ENCODE data around the gene CCND1. TPM values are rescaled to one million over a fixed set of nuclear protein-coding genes. Genes with fewer than 3 reads are reported as not detected.

The CCND1 gene
- total and polyA plus RNA-seq, 12 donors, result 11.4 to 292 (median 173) TPM

- Histone ChIP-seq H3K36me3 (no peaks in the 10 kb centered on the region), H3K4me3 (no peak overlapping the region), H3K4me1 (peaks cover 5 to 43% (median 26%) of the 10 kb centered on the region in 9 donors), H3K9me3 (no peaks in the 10 kb centered on the region), H3K27me3 (peaks cover 24 to 90% (median 88%) of the 10 kb centered on the region in 7 donors), H3K27ac (no peak overlapping the region)
- DNase-seq (no peak), ATAC-seq (no peak)
- TF ChIP-seq, protein P1, sequence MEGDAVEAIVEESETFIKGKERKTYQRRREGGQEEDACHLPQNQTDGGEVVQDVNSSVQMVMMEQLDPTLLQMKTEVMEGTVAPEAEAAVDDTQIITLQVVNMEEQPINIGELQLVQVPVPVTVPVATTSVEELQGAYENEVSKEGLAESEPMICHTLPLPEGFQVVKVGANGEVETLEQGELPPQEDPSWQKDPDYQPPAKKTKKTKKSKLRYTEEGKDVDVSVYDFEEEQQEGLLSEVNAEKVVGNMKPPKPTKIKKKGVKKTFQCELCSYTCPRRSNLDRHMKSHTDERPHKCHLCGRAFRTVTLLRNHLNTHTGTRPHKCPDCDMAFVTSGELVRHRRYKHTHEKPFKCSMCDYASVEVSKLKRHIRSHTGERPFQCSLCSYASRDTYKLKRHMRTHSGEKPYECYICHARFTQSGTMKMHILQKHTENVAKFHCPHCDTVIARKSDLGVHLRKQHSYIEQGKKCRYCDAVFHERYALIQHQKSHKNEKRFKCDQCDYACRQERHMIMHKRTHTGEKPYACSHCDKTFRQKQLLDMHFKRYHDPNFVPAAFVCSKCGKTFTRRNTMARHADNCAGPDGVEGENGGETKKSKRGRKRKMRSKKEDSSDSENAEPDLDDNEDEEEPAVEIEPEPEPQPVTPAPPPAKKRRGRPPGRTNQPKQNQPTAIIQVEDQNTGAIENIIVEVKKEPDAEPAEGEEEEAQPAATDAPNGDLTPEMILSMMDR (IDR thresholded peaks at IDR 0.05), result no peak
- 10 to 18% methylated on average over 25 to 35 of the region's 35 CpGs for WGBS, 2 donors
- intact Hi-C loops (cut with DNase I), result loop anchor here in 4 of 10 donors (5.0 kb wide), 3 partner anchors 185 to 495 kb away; no protein-coding TSS in a partner anchor
These were observed 61.3 kb downstream of the CCND1 start for GRCh38 chr11:69702239-69702691.

GRCh38 chr11:69702769-69703452, 62.0 kb downstream of the CCND1 start:
- no peak for ATAC-seq
- no peaks in the 10 kb centered on the region for H3K9me3 ChIP-seq
- peaks cover 5 to 43% (median 26%) of the 10 kb centered on the region in 9 donors for H3K4me1 ChIP-seq
- peaks cover 24 to 91% (median 89%) of the 10 kb centered on the region in 7 donors for H3K27me3 ChIP-seq
- intact Hi-C loops (cut with DNase I), result loop anchor here in 4 of 10 donors (5.0 kb wide), 3 partner anchors 184 to 494 kb away; no protein-coding TSS in a partner anchor
- 7 to 14% methylated on average over 45 of the region's 45 CpGs for WGBS, 2 donors
- TF ChIP-seq, protein P1 (IDR thresholded peaks at IDR 0.05), result no peak
- DNase-seq, result no peak
- no peak overlapping the region for H3K4me3 ChIP-seq
- H3K27ac ChIP-seq, result no peak overlapping the region
- H3K36me3 ChIP-seq, result no peaks in the 10 kb centered on the region

DNA sequence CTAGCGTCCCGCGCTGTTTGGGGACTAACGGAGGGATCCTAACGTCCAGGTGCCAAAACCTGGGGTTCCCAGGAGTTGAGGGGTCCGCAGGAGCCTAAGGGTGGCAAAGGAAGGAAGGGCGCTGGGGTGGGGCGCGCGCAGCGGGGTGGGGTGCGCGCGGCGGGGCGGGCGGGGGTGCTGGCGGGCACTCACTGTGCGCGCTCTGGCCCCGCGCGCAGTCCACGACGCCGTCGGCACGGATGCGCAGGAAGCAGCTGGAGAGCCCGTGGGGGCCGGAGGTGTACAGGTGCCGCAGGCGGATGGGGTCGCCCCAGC, 62.5 kb downstream of the CCND1 start:
- intact Hi-C loops (cut with DNase I), result loop anchor here in 4 of 10 donors (5.0 kb wide), 3 partner anchors 184 to 494 kb away; no protein-coding TSS in a partner anchor
- Histone ChIP-seq H3K4me1 (peaks cover 5 to 43% (median 26%) of the 10 kb centered on the region in 9 donors), H3K9me3 (no peaks in the 10 kb centered on the region), H3K4me3 (no peak overlapping the region), H3K27ac (no peak overlapping the region), H3K36me3 (no peaks in the 10 kb centered on the region), H3K27me3 (peaks cover 24 to 94% (median 88%) of the 10 kb centered on the region in 7 donors)
- no peak for ATAC-seq
- DNase-seq, result no peak
- TF ChIP-seq, protein P1 (IDR thresholded peaks at IDR 0.05), result no peak
- 2% methylated on average over 33 to 34 of the region's 34 CpGs for WGBS, 2 donors

Other genes with a start within 250 kb of the CCND1 start
- gene LINC01488, start 159.5 kb upstream of the CCND1 start, total RNA-seq, result under 1 TPM in 6 of 10 donors, not detected in 4; 0.12 to 0.23 (median 0.15) TPM
- gene LINC01488, start 159.5 kb upstream of the CCND1 start, polyA plus RNA-seq, result under 1 TPM; 0.03 to 0.59 TPM
- 1 to 10 TPM; 7.0 to 9.7 (median 8.1) TPM for gene LTO1, start 34.2 kb downstream of the CCND1 start, total RNA-seq
- gene LTO1, start 34.2 kb downstream of the CCND1 start, polyA plus RNA-seq, result 10 to 100 TPM; 10.9 to 22.6 TPM
- not detected for gene FGF19, start 62.9 kb downstream of the CCND1 start, total RNA-seq
- gene FGF19, start 62.9 kb downstream of the CCND1 start, polyA plus RNA-seq, result not detected
- gene FGF4, start 134.2 kb downstream of the CCND1 start, total RNA-seq, result not detected
- gene FGF4, start 134.2 kb downstream of the CCND1 start, polyA plus RNA-seq, result not detected
- not detected for gene FGF3, start 178.3 kb downstream of the CCND1 start, total RNA-seq
- gene FGF3, start 178.3 kb downstream of the CCND1 start, polyA plus RNA-seq, result not detected